ENCODE results near the gene SERPINB5.

The SERPINB5 gene

GRCh38 chr18:63468575-63468974, 8.2 kb upstream of the SERPINB5 start:
- DNase-seq (ENCODE audit: low spot score): no peak

GRCh38 chr18:63470751-63471150, 6.0 kb upstream of the SERPINB5 start:
- no peak for DNase-seq (ENCODE audit: low spot score)

GRCh38 chr18:63472380-63472779, 4.4 kb upstream of the SERPINB5 start:
- DNase-seq (ENCODE audit: low spot score): no peak

- no peak for DNase-seq (ENCODE audit: low spot score)
Measured at GRCh38 chr18:63477200-63477599, 442 bp downstream of the SERPINB5 start.

GRCh38 chr18:63477968-63478367, 1.2 kb downstream of the SERPINB5 start:
- no peak for DNase-seq (ENCODE audit: low spot score)

- no peak for DNase-seq (ENCODE audit: low spot score)
Measured at GRCh38 chr18:63479826-63480225, 3.1 kb downstream of the SERPINB5 start.

GRCh38 chr18:63480476-63480875, 3.7 kb downstream of the SERPINB5 start:
- no peak for DNase-seq (ENCODE audit: low spot score)

- DNase-seq (ENCODE audit: low spot score): no peak
Measured at GRCh38 chr18:63480915-63481314, 4.2 kb downstream of the SERPINB5 start.

GRCh38 chr18:63487676-63488075, 10.9 kb downstream of the SERPINB5 start:
- DNase-seq (ENCODE audit: low spot score): no peak

GRCh38 chr18:63488160-63488559, 11.4 kb downstream of the SERPINB5 start:
- DNase-seq (ENCODE audit: low spot score): no peak

- DNase-seq (ENCODE audit: low spot score): peak; percentile 26
Measured at GRCh38 chr18:63492851-63493250, 16.1 kb downstream of the SERPINB5 start.

GRCh38 chr18:63495675-63496074, 18.9 kb downstream of the SERPINB5 start:
- DNase-seq (ENCODE audit: low spot score): no peak

GRCh38 chr18:63505566-63506335, 29.0 kb downstream of the SERPINB5 start:
- DNase-seq (ENCODE audit: low spot score): peak; percentile 49

GRCh38 chr18:63506336-63506646, 29.5 kb downstream of the SERPINB5 start:
- DNase-seq (ENCODE audit: low spot score): no peak

- no peak for DNase-seq (ENCODE audit: low spot score)
Measured at GRCh38 chr18:63508596-63508995, 31.8 kb downstream of the SERPINB5 start.

GRCh38 chr18:63511285-63511684, 34.5 kb downstream of the SERPINB5 start:
- DNase-seq (ENCODE audit: low spot score): peak; percentile 60

- DNase-seq (ENCODE audit: low spot score): no peak
Measured at GRCh38 chr18:63514326-63514725, 37.6 kb downstream of the SERPINB5 start.

GRCh38 chr18:63514888-63515678, 38.3 kb downstream of the SERPINB5 start:
- DNase-seq (ENCODE audit: low spot score): no peak

GRCh38 chr18:63515801-63516200, 39.0 kb downstream of the SERPINB5 start:
- no peak for DNase-seq (ENCODE audit: low spot score)

- DNase-seq (ENCODE audit: low spot score): peak; percentile 61
Measured at GRCh38 chr18:63518178-63519012, 41.6 kb downstream of the SERPINB5 start.

- no peak for DNase-seq (ENCODE audit: low spot score)
Measured at GRCh38 chr18:63520053-63520685, 43.4 kb downstream of the SERPINB5 start.

- DNase-seq (ENCODE audit: low spot score): no peak
Measured at GRCh38 chr18:63523660-63524059, 46.9 kb downstream of the SERPINB5 start.
